Activated CD8-positive, alpha-beta T cell treated with anti-CD3 and anti-CD28 coated beads, Interleukin-2, amount 10 ng/mL, durations not matched to agents 7 days and 5 days (primary cell): Measurements from ENCODE around the gene SYK. TPM values are rescaled to one million over a fixed set of nuclear protein-coding genes. Genes with fewer than 3 reads are reported as not detected.
"Not testable (repeated sequence)": the region's sequence is repeated elsewhere in the genome, so short reads cannot be mapped to it uniquely, and the experiment has no call there.

Source experiments
- ATAC-seq: fragments of 150-1000 bp; cut with Tn5 transposase; one replicate; pipeline ENCODE4 v1.10.0; 2021; ENCODE audit warnings: moderate library complexity
- CTCF ChIA-PET: fragments of 350-600 bp; sonication (Branson Sonifier 250); formaldehyde crosslinking; loops from one replicate; lab custom pipeline; 2021; ENCODE audit warnings: antibody characterized with exemption; lab: Charles Lee
- POLR2A ChIA-PET: fragments of 350-600 bp; sonication (Branson Sonifier 250); formaldehyde crosslinking; loops from one replicate; lab custom pipeline; 2021; ENCODE audit warnings: antibody characterized with exemption; lab: Charles Lee
- DNase-seq: peaks from one replicate; pipeline ENCODE4 v3.0.0-alpha.2; 2020
- H3K27ac Mint-ChIP-seq: one replicate; pipeline ENCODE4 v1.8.0; 2021; ENCODE audit warnings: mild to moderate bottlenecking, mixed read lengths
- H3K27me3 Mint-ChIP-seq: one replicate; pipeline ENCODE4 v1.8.0; 2021; ENCODE audit warnings: low read depth, mixed read lengths
- H3K36me3 Mint-ChIP-seq: one replicate; pipeline ENCODE4 v1.8.0; 2021; ENCODE audit warnings: low read depth, mixed read lengths
- H3K4me1 Mint-ChIP-seq: one replicate; pipeline ENCODE4 v1.8.0; 2021; ENCODE audit warnings: low read depth, mixed read lengths
- H3K4me3 Mint-ChIP-seq: one replicate; pipeline ENCODE4 v1.8.0; 2021; ENCODE audit warnings: mild to moderate bottlenecking, mixed read lengths
- H3K9me3 Mint-ChIP-seq: one replicate; pipeline ENCODE4 v1.8.0; 2022; ENCODE audit warnings: mixed read lengths; ENCODE audit not compliant: insufficient read depth
- total RNA-seq, 2 experiments: library from RNA; stranded (reverse); gene quantifications; one replicate each; pipeline ENCODE4 v1.2.3, GENCODE V29; 2021

Gene SYK
- total RNA-seq = under 1 TPM; 0.13 TPM

GRCh38 chr9:90801241-90801972, at the start of gene SYK:
Gene SYK, plus strand, starts transcription at chr9:90801819. Its CDS starts 42,080 bp downstream, at chr9:90843899.
- ATAC-seq (peak; percentile 66), DNase-seq (no peak)
- Mint-ChIP-seq H3K27me3 (peaks cover 71% of the 10 kb centered on the region), H3K9me3 (no peaks in the 10 kb centered on the region), H3K4me1 (peaks cover 5% of the 10 kb centered on the region), H3K36me3 (no peaks in the 10 kb centered on the region), H3K27ac (no peak within 1 kb of the TSS), H3K4me3 (peak within 1 kb of the TSS; percentile 61)
- ChIA-PET CTCF (no interaction called here), POLR2A (no interaction called here)

GRCh38 chr9:90755514-90756371, 45.9 kb upstream of the SYK start:
- CTCF ChIA-PET = interaction anchor here (0.7 to 2.2 kb wide), 6 partner anchors 9 to 1158 kb away, joined by 3 to 7 read pairs (median 3); no protein-coding TSS in a partner anchor
- POLR2A ChIA-PET, H3K36me3 Mint-ChIP-seq, H3K27me3 Mint-ChIP-seq, H3K27ac Mint-ChIP-seq, H3K4me3 Mint-ChIP-seq, H3K9me3 Mint-ChIP-seq, H3K4me1 Mint-ChIP-seq, ATAC-seq: not testable (repeated sequence)
- peak; percentile 58 for DNase-seq

GRCh38 chr9:90760577-90760976, 41.0 kb upstream of the SYK start:
- CTCF ChIA-PET, ATAC-seq, H3K36me3 Mint-ChIP-seq, H3K27ac Mint-ChIP-seq, H3K27me3 Mint-ChIP-seq, POLR2A ChIA-PET, H3K9me3 Mint-ChIP-seq, H3K4me1 Mint-ChIP-seq, H3K4me3 Mint-ChIP-seq: not testable (repeated sequence)
- DNase-seq = peak; percentile 26

- H3K4me3 Mint-ChIP-seq = no peak overlapping the region
- H3K4me1 Mint-ChIP-seq = no peaks in the 10 kb centered on the region
- DNase-seq (no peak), ATAC-seq (no peak)
- no peak overlapping the region for H3K27ac Mint-ChIP-seq
- POLR2A ChIA-PET = no interaction called here
- H3K9me3 Mint-ChIP-seq = peaks cover 13% of the 10 kb centered on the region
- H3K36me3 Mint-ChIP-seq = no peaks in the 10 kb centered on the region
- CTCF ChIA-PET = no interaction called here
- no peaks in the 10 kb centered on the region for H3K27me3 Mint-ChIP-seq
Observed at GRCh38 chr9:90766731-90767130, 34.9 kb upstream of the SYK start.

- H3K36me3 Mint-ChIP-seq = no peaks in the 10 kb centered on the region
- peaks cover 13% of the 10 kb centered on the region for H3K9me3 Mint-ChIP-seq
- H3K27me3 Mint-ChIP-seq = peaks cover 1% of the 10 kb centered on the region
- CTCF ChIA-PET = interaction anchor here (1.6 kb wide), 1 partner anchor 12 kb away, joined by 4 read pairs; no protein-coding TSS in a partner anchor
- no peak overlapping the region for H3K4me3 Mint-ChIP-seq
- POLR2A ChIA-PET = no interaction called here
- no peak for DNase-seq
- no peaks in the 10 kb centered on the region for H3K4me1 Mint-ChIP-seq
- no peak overlapping the region for H3K27ac Mint-ChIP-seq
- ATAC-seq = no peak
Observed at GRCh38 chr9:90767523-90768100, 34.0 kb upstream of the SYK start.

- Mint-ChIP-seq H3K36me3 (no peaks in the 10 kb centered on the region), H3K27me3 (peaks cover 4% of the 10 kb centered on the region), H3K27ac (no peak overlapping the region), H3K4me3 (no peak overlapping the region), H3K4me1 (no peaks in the 10 kb centered on the region), H3K9me3 (peaks cover 13% of the 10 kb centered on the region)
- ATAC-seq = no peak
- no peak for DNase-seq
- ChIA-PET POLR2A (no interaction called here), CTCF (no interaction called here)
Observed at GRCh38 chr9:90770182-90770738, 31.4 kb upstream of the SYK start.

GRCh38 chr9:90770927-90771326, 30.7 kb upstream of the SYK start:
- ChIA-PET POLR2A (no interaction called here), CTCF (no interaction called here)
- Mint-ChIP-seq H3K36me3 (no peaks in the 10 kb centered on the region), H3K27me3 (peaks cover 6% of the 10 kb centered on the region), H3K4me3 (no peak overlapping the region), H3K27ac (no peak overlapping the region), H3K9me3 (peaks cover 13% of the 10 kb centered on the region), H3K4me1 (no peaks in the 10 kb centered on the region)
- DNase-seq (no peak), ATAC-seq (no peak)

- H3K9me3 Mint-ChIP-seq = peaks cover 6% of the 10 kb centered on the region
- no peak overlapping the region for H3K4me3 Mint-ChIP-seq
- H3K4me1 Mint-ChIP-seq = no peaks in the 10 kb centered on the region
- CTCF ChIA-PET = no interaction called here
- POLR2A ChIA-PET = no interaction called here
- H3K36me3 Mint-ChIP-seq = no peaks in the 10 kb centered on the region
- DNase-seq (no peak), ATAC-seq (no peak)
- H3K27me3 Mint-ChIP-seq = peaks cover 6% of the 10 kb centered on the region
- no peak overlapping the region for H3K27ac Mint-ChIP-seq
Observed at GRCh38 chr9:90772386-90772785, 29.2 kb upstream of the SYK start.

GRCh38 chr9:90773617-90774016, 28.0 kb upstream of the SYK start:
- no peaks in the 10 kb centered on the region for H3K9me3 Mint-ChIP-seq
- ATAC-seq = no peak

GRCh38 chr9:90774071-90774470, 27.5 kb upstream of the SYK start:
- DNase-seq (no peak), ATAC-seq (no peak)
- Mint-ChIP-seq H3K9me3 (no peaks in the 10 kb centered on the region), H3K4me3 (no peak overlapping the region), H3K36me3 (no peaks in the 10 kb centered on the region), H3K27me3 (peaks cover 6% of the 10 kb centered on the region), H3K27ac (no peak overlapping the region), H3K4me1 (no peaks in the 10 kb centered on the region)
- POLR2A ChIA-PET = no interaction called here
- CTCF ChIA-PET = no interaction called here

More at GRCh38 chr9:90773617-90774016, 28.0 kb upstream of the SYK start:
- no peaks in the 10 kb centered on the region for H3K4me1 Mint-ChIP-seq
- H3K27ac Mint-ChIP-seq = no peak overlapping the region
- H3K36me3 Mint-ChIP-seq = no peaks in the 10 kb centered on the region
- no peak for DNase-seq
- H3K27me3 Mint-ChIP-seq = peaks cover 6% of the 10 kb centered on the region
- POLR2A ChIA-PET = no interaction called here
- CTCF ChIA-PET = no interaction called here
- H3K4me3 Mint-ChIP-seq = no peak overlapping the region

- DNase-seq (no peak), ATAC-seq (no peak)
- peaks cover 8% of the 10 kb centered on the region for H3K27me3 Mint-ChIP-seq
- H3K4me3 Mint-ChIP-seq = no peak overlapping the region
- CTCF ChIA-PET = no interaction called here
- POLR2A ChIA-PET = no interaction called here
- H3K36me3 Mint-ChIP-seq = no peaks in the 10 kb centered on the region
- H3K9me3 Mint-ChIP-seq = no peaks in the 10 kb centered on the region
- no peaks in the 10 kb centered on the region for H3K4me1 Mint-ChIP-seq
- no peak overlapping the region for H3K27ac Mint-ChIP-seq
Observed at GRCh38 chr9:90774682-90775081, 26.9 kb upstream of the SYK start.
